ENCODE results near the gene IRX5.

IRX5 gene

DNA sequence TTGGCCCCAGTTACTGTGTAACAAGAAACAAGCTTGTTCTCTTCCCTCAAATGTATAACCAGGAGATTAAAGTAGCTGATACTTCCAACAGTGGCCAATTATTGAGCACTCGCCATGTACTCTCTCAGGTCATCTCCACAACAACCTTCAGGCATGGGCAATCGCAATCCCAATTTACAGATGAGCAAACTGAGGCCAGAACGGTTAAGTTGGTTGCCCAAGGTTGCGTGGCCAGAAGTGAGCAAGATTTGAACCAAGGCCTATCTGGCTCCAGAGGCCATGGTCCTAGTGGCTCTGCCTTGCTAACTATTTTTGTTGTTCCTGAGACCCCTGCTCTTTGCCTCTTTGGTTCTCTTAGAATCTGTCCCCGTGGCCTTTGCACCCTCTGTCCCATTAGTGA, 33.6 kb downstream of the IRX5 start:
- no peaks in the 10 kb centered on the region for H3K79me2 ChIP-seq
- no peaks in the 10 kb centered on the region for H3K4me1 ChIP-seq
- H2AFZ ChIP-seq = no peak overlapping the region
- no peaks in the 10 kb centered on the region for H3K36me3 ChIP-seq (ENCODE audit: control insufficient read depth, insufficient read depth, low read length)
- TF ChIP-seq, protein P1, sequence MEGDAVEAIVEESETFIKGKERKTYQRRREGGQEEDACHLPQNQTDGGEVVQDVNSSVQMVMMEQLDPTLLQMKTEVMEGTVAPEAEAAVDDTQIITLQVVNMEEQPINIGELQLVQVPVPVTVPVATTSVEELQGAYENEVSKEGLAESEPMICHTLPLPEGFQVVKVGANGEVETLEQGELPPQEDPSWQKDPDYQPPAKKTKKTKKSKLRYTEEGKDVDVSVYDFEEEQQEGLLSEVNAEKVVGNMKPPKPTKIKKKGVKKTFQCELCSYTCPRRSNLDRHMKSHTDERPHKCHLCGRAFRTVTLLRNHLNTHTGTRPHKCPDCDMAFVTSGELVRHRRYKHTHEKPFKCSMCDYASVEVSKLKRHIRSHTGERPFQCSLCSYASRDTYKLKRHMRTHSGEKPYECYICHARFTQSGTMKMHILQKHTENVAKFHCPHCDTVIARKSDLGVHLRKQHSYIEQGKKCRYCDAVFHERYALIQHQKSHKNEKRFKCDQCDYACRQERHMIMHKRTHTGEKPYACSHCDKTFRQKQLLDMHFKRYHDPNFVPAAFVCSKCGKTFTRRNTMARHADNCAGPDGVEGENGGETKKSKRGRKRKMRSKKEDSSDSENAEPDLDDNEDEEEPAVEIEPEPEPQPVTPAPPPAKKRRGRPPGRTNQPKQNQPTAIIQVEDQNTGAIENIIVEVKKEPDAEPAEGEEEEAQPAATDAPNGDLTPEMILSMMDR (IDR thresholded peaks at IDR 0.05) = no peak
- no peak overlapping the region for H3K9ac ChIP-seq
- no peak overlapping the region for H3K27ac ChIP-seq
- no peaks in the 10 kb centered on the region for H3K9me3 ChIP-seq (ENCODE audit: control insufficient read depth, low read length)
- no peaks in the 10 kb centered on the region for H3K27me3 ChIP-seq (ENCODE audit: control insufficient read depth, insufficient read depth, low read length)
- no peak overlapping the region for H3K4me3 ChIP-seq (ENCODE audit: low read depth, low read length)
- H3K4me2 ChIP-seq (ENCODE audit: low read length) = no peak overlapping the region

DNA sequence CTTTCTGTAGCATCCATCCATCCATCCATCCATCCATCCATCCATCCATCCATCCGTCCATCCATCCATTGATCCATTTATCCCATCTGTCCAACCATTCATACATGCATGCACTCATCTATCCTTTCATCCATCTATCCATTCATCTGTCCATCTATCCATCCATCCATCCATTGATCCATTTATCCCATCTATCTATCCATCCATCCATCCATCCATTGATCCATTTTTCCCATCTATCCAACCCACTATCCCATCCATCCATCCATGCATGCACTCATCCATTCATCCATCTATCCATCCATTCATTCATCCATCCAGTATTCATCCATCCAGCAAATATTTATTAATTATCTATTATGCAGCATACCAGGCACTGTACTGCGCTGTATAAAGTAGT, 34.8 kb downstream of the IRX5 start:
- Histone ChIP-seq H3K36me3 (ENCODE audit: control insufficient read depth, insufficient read depth, low read length) (no peaks in the 10 kb centered on the region), H3K4me3 (ENCODE audit: low read depth, low read length) (no peak overlapping the region), H3K9me3 (ENCODE audit: control insufficient read depth, low read length) (no peaks in the 10 kb centered on the region), H3K4me1 (no peaks in the 10 kb centered on the region), H3K9ac (no peak overlapping the region), H3K27me3 (ENCODE audit: control insufficient read depth, insufficient read depth, low read length) (no peaks in the 10 kb centered on the region), H3K27ac (no peak overlapping the region), H2AFZ (no peak overlapping the region), H3K4me2 (ENCODE audit: low read length) (no peak overlapping the region), H3K79me2 (no peaks in the 10 kb centered on the region)
- TF ChIP-seq, protein P1 (IDR thresholded peaks at IDR 0.05) = no peak

DNA sequence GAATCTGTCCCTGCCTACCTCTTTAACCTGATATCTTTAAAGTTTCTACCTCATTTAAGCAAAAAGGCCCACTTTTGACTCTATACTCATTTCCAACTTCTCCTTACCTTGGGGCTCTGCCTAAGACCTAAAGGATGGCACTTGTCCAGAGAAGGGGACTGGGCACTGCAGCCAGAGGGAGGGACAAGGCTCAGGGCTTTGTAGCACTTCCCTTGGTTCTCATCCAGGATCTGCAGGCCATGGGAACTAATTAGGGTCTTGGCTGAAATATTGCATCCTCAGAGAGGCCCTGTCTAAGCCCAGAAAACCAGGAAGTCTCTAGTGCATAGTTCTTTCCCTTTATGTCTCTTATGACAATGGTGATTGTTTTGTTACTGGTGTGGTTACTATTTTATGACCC, 37.3 kb downstream of the IRX5 start:
- TF ChIP-seq, protein P1 (IDR thresholded peaks at IDR 0.05) = no peak

DNA sequence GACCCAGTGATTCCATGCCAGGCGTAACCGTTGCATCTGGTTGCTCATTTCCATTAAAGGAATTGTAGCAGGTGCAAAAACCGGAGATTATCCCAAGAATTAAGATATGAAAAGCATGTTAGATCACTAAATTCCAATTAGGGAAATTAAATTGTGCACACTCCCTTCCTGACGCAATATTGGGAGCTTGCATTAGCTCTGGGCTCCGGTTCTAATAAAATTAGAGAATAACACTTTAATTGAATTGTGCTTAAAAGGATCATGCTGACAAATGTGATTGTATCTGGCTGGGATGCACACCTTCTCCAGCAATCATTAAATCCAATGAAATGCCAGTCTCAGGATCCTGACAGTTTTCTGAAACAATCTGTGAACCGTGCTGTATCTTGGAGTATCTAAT, 38.1 kb downstream of the IRX5 start:
- Histone ChIP-seq H3K4me2 (ENCODE audit: low read length) (no peak overlapping the region), H3K79me2 (no peaks in the 10 kb centered on the region), H3K9ac (no peak overlapping the region), H3K9me3 (ENCODE audit: control insufficient read depth, low read length) (no peaks in the 10 kb centered on the region), H3K4me1 (no peaks in the 10 kb centered on the region), H2AFZ (no peak overlapping the region), H3K36me3 (ENCODE audit: control insufficient read depth, insufficient read depth, low read length) (no peaks in the 10 kb centered on the region), H3K4me3 (ENCODE audit: low read depth, low read length) (no peak overlapping the region), H3K27ac (no peak overlapping the region), H3K27me3 (ENCODE audit: control insufficient read depth, insufficient read depth, low read length) (no peaks in the 10 kb centered on the region)
- TF ChIP-seq, protein P1 (IDR thresholded peaks at IDR 0.05) = no peak

More for the DNA sequence above, 37.3 kb downstream of the IRX5 start:
- Histone ChIP-seq H3K9ac (no peak overlapping the region), H3K79me2 (no peaks in the 10 kb centered on the region), H3K4me1 (no peaks in the 10 kb centered on the region), H3K36me3 (ENCODE audit: control insufficient read depth, insufficient read depth, low read length) (no peaks in the 10 kb centered on the region), H3K9me3 (ENCODE audit: control insufficient read depth, low read length) (no peaks in the 10 kb centered on the region), H3K27me3 (ENCODE audit: control insufficient read depth, insufficient read depth, low read length) (no peaks in the 10 kb centered on the region), H3K4me2 (ENCODE audit: low read length) (no peak overlapping the region), H3K4me3 (ENCODE audit: low read depth, low read length) (no peak overlapping the region), H3K27ac (no peak overlapping the region), H2AFZ (no peak overlapping the region)

DNA sequence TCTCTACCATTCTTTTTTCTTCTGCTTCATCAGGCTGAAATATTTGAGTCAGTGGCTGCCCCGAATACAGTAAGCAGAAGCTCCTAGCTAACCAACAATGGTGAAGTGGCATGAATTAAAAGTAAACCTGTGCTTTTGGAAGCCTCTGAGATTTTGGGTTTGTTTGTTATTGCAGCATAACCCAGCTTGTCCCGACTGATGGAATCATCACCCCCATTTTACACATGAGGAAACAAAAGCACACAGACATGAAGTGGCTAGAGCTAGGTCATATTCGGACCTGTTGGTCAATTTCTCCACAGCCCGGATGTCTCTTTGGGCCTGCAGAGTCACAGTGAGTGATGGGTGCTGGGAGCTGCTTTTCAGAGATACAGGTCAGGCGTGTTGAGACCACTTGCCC, 39.4 kb downstream of the IRX5 start:
- Histone ChIP-seq H3K4me3 (ENCODE audit: low read depth, low read length) (no peak overlapping the region), H3K27ac (no peak overlapping the region), H3K27me3 (ENCODE audit: control insufficient read depth, insufficient read depth, low read length) (no peaks in the 10 kb centered on the region), H3K9ac (no peak overlapping the region), H3K4me1 (no peaks in the 10 kb centered on the region), H3K79me2 (no peaks in the 10 kb centered on the region), H3K36me3 (ENCODE audit: control insufficient read depth, insufficient read depth, low read length) (no peaks in the 10 kb centered on the region), H2AFZ (no peak overlapping the region), H3K4me2 (ENCODE audit: low read length) (no peak overlapping the region), H3K9me3 (ENCODE audit: control insufficient read depth, low read length) (no peaks in the 10 kb centered on the region)
- TF ChIP-seq, protein P1 (IDR thresholded peaks at IDR 0.05) = no peak

Data from parathyroid adenoma (tissue), 2 donors.